Liver (tissue), 3 donors: ENCODE results near the gene ANGPTL7.

Source experiments
- EGR1 ChIP-seq, 2 donors: IDR thresholded peaks; 2 replicates each; pipeline ENCODE4 v1.6.1; 2016 to 2018; ENCODE audit warnings: antibody characterized with exemption in 2 of 2, low read depth in 2 of 2
- HNF4G ChIP-seq: IDR thresholded peaks from 2 replicates; pipeline ENCODE4 v1.6.1; 2016; ENCODE audit warnings: antibody characterized with exemption
- JUND ChIP-seq, 2 donors: IDR thresholded peaks; 2 replicates each; pipeline ENCODE4 v1.6.1; 2016; ENCODE audit warnings: antibody characterized with exemption in 2 of 2
- RAD21 ChIP-seq, 2 donors: IDR thresholded peaks; 2 replicates each; pipeline ENCODE4 v1.6.1; 2016; ENCODE audit warnings: antibody characterized with exemption in 2 of 2, mild to moderate bottlenecking in 2 of 2
- RXRA ChIP-seq, 2 donors: IDR thresholded peaks; 2 replicates each; pipeline ENCODE4 v1.6.1; 2017 to 2018; ENCODE audit warnings: antibody characterized with exemption in 2 of 2, mild to moderate bottlenecking in 1 of 2
- TAF1 ChIP-seq: conservative IDR thresholded peaks from 2 replicates; pipeline ENCODE4 v1.6.1; 2016; ENCODE audit warnings: antibody characterized with exemption, mild to moderate bottlenecking
- YY1 ChIP-seq: IDR thresholded peaks from 2 replicates; pipeline ENCODE4 v1.6.1; 2016; ENCODE audit warnings: antibody characterized with exemption, mild to moderate bottlenecking
- TF ChIP-seq, protein P1 (sequence below): IDR thresholded peaks from 2 replicates; pipeline ENCODE4 v1.6.1; 2016; ENCODE audit warnings: antibody characterized with exemption, mild to moderate bottlenecking
- TF ChIP-seq, protein P2 (sequence below): fragments of 150-350 bp; IDR thresholded peaks from 2 replicates; pipeline ENCODE4 v1.5.1; 2017; ENCODE audit warnings: improper control_type of control experiment, low read depth, low read length; ENCODE audit not compliant: missing input control
- TF ChIP-seq, protein P3 (sequence below): IDR thresholded peaks from 2 replicates; pipeline ENCODE4 v1.6.1; 2016; ENCODE audit warnings: antibody characterized with exemption
- TF ChIP-seq, protein P4 (sequence below): IDR thresholded peaks from 2 replicates; pipeline ENCODE4 v1.6.1; 2016; ENCODE audit warnings: antibody characterized with exemption
- donor health status: healthy.
- donor health status: healthy.

DNA sequence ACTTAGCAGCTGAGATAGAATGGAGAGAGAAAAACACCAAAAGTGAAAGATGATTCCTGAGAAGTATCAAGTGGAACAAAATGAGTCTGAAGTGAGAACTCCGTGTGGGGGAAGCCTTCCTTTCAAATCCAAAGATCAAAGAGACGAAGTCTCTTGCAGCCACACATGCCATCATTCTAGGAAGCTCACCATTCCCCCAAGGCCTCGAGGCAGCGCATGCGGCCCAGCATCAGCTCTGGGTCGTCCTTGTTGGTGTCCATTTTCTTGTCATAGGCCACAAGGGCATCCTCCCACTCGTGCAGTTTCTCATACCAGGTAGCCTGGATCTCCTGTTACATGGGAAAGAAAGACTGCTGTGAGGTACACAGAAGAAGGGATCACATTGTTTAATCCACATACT is 32.2 kb upstream of the ANGPTL7 start:
- TF ChIP-seq, protein P1, sequence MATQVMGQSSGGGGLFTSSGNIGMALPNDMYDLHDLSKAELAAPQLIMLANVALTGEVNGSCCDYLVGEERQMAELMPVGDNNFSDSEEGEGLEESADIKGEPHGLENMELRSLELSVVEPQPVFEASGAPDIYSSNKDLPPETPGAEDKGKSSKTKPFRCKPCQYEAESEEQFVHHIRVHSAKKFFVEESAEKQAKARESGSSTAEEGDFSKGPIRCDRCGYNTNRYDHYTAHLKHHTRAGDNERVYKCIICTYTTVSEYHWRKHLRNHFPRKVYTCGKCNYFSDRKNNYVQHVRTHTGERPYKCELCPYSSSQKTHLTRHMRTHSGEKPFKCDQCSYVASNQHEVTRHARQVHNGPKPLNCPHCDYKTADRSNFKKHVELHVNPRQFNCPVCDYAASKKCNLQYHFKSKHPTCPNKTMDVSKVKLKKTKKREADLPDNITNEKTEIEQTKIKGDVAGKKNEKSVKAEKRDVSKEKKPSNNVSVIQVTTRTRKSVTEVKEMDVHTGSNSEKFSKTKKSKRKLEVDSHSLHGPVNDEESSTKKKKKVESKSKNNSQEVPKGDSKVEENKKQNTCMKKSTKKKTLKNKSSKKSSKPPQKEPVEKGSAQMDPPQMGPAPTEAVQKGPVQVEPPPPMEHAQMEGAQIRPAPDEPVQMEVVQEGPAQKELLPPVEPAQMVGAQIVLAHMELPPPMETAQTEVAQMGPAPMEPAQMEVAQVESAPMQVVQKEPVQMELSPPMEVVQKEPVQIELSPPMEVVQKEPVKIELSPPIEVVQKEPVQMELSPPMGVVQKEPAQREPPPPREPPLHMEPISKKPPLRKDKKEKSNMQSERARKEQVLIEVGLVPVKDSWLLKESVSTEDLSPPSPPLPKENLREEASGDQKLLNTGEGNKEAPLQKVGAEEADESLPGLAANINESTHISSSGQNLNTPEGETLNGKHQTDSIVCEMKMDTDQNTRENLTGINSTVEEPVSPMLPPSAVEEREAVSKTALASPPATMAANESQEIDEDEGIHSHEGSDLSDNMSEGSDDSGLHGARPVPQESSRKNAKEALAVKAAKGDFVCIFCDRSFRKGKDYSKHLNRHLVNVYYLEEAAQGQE, result no peak
- TF ChIP-seq, protein P2, sequence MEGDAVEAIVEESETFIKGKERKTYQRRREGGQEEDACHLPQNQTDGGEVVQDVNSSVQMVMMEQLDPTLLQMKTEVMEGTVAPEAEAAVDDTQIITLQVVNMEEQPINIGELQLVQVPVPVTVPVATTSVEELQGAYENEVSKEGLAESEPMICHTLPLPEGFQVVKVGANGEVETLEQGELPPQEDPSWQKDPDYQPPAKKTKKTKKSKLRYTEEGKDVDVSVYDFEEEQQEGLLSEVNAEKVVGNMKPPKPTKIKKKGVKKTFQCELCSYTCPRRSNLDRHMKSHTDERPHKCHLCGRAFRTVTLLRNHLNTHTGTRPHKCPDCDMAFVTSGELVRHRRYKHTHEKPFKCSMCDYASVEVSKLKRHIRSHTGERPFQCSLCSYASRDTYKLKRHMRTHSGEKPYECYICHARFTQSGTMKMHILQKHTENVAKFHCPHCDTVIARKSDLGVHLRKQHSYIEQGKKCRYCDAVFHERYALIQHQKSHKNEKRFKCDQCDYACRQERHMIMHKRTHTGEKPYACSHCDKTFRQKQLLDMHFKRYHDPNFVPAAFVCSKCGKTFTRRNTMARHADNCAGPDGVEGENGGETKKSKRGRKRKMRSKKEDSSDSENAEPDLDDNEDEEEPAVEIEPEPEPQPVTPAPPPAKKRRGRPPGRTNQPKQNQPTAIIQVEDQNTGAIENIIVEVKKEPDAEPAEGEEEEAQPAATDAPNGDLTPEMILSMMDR, result no peak
- TF ChIP-seq, protein P3, sequence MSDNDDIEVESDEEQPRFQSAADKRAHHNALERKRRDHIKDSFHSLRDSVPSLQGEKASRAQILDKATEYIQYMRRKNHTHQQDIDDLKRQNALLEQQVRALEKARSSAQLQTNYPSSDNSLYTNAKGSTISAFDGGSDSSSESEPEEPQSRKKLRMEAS, result no peak
- TF ChIP-seq RXRA (IDR thresholded peaks at IDR 0.05) (no peak), JUND (IDR thresholded peaks at IDR 0.05) (no peak), EGR1 (IDR thresholded peaks at IDR 0.05; ENCODE audit: low read depth in 2 of 2) (no peak), TAF1 (no peak), YY1 (no peak), RAD21 (IDR thresholded peaks at IDR 0.05) (no peak), HNF4G (no peak)
- TF ChIP-seq, protein P4, sequence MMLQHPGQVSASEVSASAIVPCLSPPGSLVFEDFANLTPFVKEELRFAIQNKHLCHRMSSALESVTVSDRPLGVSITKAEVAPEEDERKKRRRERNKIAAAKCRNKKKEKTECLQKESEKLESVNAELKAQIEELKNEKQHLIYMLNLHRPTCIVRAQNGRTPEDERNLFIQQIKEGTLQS, result no peak
